Breast epithelium (tissue), 4 donors: ENCODE measurements around the gene MSL3B. TPM values are rescaled to one million over a fixed set of nuclear protein-coding genes. Genes with fewer than 3 reads are reported as not detected.

ENCODE experiments used
- DNase-seq, 2 donors: peaks; one replicate each; pipeline ENCODE4 v3.0.0-alpha.2; 2019; ENCODE audit warnings: low spot score in 2 of 2
- H3K27ac ChIP-seq, 2 donors: fragments of 200-600 bp; sonication (generic) in 1 of 2; one replicate each; pipeline ENCODE4 v1.5.1; 2016 to 2019; ENCODE audit warnings: mild to moderate bottlenecking in 1 of 2
- H3K27me3 ChIP-seq, 2 donors: fragments of 200-600 bp; sonication (generic) in 1 of 2; one replicate each; pipeline versions ENCODE4 v1.5.1 to v1.6.0; 2017 to 2019; ENCODE audit warnings: control low read depth in 1 of 2, mild to moderate bottlenecking in 1 of 2
- H3K36me3 ChIP-seq: fragments of 200-600 bp; one replicate; pipeline ENCODE4 v1.5.1; 2019
- H3K4me1 ChIP-seq, 2 donors: fragments of 200-600 bp; sonication (generic); one replicate each; pipeline ENCODE4 v1.5.1; 2016 to 2019; ENCODE audit warnings: control low read depth in 1 of 2
- H3K4me3 ChIP-seq, 3 donors: fragments of 200-600 bp; sonication (generic); 1 replicate in 2 of 3; 2 replicates in 1 of 3; pipeline ENCODE4 v1.5.1; 2016 to 2019; ENCODE audit warnings: mild to moderate bottlenecking in 3 of 3, moderate library complexity in 2 of 3
- H3K9me3 ChIP-seq, 2 donors: fragments of 200-600 bp; sonication (generic) in 1 of 2; one replicate each; pipeline ENCODE4 v1.5.1; 2016 to 2019; ENCODE audit warnings: control low read depth in 1 of 2
- POLR2A ChIP-seq: fragments of 450-650 bp; IDR thresholded peaks from one replicate; pipeline ENCODE4 v1.6.1; 2016; ENCODE audit warnings: antibody characterized with exemption, mild to moderate bottlenecking, moderate library complexity
- POLR2AphosphoS5 ChIP-seq, 3 donors: sonication (generic); formaldehyde crosslinking; IDR thresholded peaks; one replicate each; pipeline ENCODE4 v1.6.1; 2017; ENCODE audit warnings: antibody characterized with exemption in 3 of 3
- intact Hi-C: fragments of 100-400 bp; cut with DNase I; formaldehyde crosslinking; loops from one replicate; pipeline ENCODE4 v1.15.1; 2023; ENCODE audit warnings: low total_unique reads
- total RNA-seq, 3 donors: library from RNA; depleted of rRNA; stranded (reverse); fragments of >200 nt; gene quantifications; one replicate each; pipeline ENCODE4 v1.1.0, GENCODE V29; 2016
- TF ChIP-seq, protein P1 (sequence below), 3 donors: fragments of 450-650 bp; IDR thresholded peaks; one replicate each; pipeline ENCODE4 v1.5.1; 2016 to 2017; ENCODE audit warnings: antibody characterized with exemption in 3 of 3, mild to moderate bottlenecking in 3 of 3, moderate library complexity in 3 of 3

The MSL3B gene

DNA sequence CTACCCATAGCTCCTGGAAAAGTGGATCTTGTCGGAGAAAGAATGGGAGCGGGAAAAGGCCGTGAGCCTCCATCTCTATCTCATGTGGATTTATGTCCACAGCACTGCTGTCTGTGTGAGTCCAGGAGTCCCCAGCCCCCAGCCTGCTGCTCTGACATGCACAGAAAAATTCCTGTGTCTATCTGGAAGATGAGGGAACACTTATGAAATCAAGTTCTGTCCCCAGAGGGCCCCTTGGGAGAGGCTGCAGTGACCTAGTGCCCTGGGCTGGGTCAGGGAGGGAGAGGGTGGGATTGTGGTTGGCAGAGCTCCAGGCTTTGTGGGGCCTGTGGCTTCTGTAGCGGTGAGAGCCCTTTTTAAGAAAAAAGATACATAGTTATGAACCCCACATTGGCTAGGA, 51.4 kb downstream of the MSL3B start:
- Histone ChIP-seq H3K4me1 (no peaks in the 10 kb centered on the region), H3K27me3 (no peaks in the 10 kb centered on the region), H3K27ac (no peak overlapping the region), H3K36me3 (no peaks in the 10 kb centered on the region), H3K9me3 (no peaks in the 10 kb centered on the region), H3K4me3 (no peak overlapping the region)
- intact Hi-C loops: loop anchor here (5.0 kb wide), 1 partner anchor 66 kb away; no protein-coding TSS in a partner anchor
- no peak for DNase-seq
- no peak for TF ChIP-seq POLR2A
- TF ChIP-seq, protein P1, sequence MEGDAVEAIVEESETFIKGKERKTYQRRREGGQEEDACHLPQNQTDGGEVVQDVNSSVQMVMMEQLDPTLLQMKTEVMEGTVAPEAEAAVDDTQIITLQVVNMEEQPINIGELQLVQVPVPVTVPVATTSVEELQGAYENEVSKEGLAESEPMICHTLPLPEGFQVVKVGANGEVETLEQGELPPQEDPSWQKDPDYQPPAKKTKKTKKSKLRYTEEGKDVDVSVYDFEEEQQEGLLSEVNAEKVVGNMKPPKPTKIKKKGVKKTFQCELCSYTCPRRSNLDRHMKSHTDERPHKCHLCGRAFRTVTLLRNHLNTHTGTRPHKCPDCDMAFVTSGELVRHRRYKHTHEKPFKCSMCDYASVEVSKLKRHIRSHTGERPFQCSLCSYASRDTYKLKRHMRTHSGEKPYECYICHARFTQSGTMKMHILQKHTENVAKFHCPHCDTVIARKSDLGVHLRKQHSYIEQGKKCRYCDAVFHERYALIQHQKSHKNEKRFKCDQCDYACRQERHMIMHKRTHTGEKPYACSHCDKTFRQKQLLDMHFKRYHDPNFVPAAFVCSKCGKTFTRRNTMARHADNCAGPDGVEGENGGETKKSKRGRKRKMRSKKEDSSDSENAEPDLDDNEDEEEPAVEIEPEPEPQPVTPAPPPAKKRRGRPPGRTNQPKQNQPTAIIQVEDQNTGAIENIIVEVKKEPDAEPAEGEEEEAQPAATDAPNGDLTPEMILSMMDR (IDR thresholded peaks at IDR 0.05): no peak
- TF ChIP-seq POLR2AphosphoS5 (IDR thresholded peaks at IDR 0.05): no peak

DNA sequence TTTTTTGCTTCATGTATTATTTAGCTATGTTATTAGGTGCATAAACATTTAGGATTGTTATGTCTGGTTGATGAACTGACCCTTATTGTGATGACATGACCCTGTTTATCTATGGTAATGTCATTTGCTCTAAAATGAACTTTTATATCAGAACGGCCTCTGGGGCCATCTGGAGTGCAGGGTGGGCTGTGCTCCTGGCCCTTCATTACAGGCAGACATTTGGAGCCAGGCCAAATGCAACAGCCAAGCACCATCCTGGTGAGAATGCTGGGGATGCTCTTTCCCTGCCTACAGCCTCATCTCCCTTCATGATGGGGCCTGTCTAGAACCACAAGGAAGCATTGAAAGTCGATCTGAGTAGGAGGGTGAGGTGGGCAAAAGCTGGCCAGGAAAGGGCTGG, 51.9 kb downstream of the MSL3B start:
- no peaks in the 10 kb centered on the region for H3K9me3 ChIP-seq
- H3K27me3 ChIP-seq: no peaks in the 10 kb centered on the region
- H3K4me3 ChIP-seq: no peak overlapping the region
- H3K4me1 ChIP-seq: no peaks in the 10 kb centered on the region
- no peak overlapping the region for H3K27ac ChIP-seq
- TF ChIP-seq POLR2A (no peak), POLR2AphosphoS5 (IDR thresholded peaks at IDR 0.05) (no peak)
- TF ChIP-seq, protein P1 (IDR thresholded peaks at IDR 0.05): no peak
- no peaks in the 10 kb centered on the region for H3K36me3 ChIP-seq
- peak in 1 of 2 donors; percentile 12 for DNase-seq
- intact Hi-C loops: loop anchor here (5.0 kb wide), 1 partner anchor 66 kb away; no protein-coding TSS in a partner anchor

GRCh38 chr2:233815861-233816260, 52.3 kb downstream of the MSL3B start:
- Histone ChIP-seq H3K27me3 (no peaks in the 10 kb centered on the region), H3K4me1 (no peaks in the 10 kb centered on the region), H3K4me3 (no peak overlapping the region), H3K9me3 (no peaks in the 10 kb centered on the region), H3K36me3 (no peaks in the 10 kb centered on the region), H3K27ac (no peak overlapping the region)
- intact Hi-C loops: loop anchor here (5.0 kb wide), 1 partner anchor 66 kb away; no protein-coding TSS in a partner anchor
- TF ChIP-seq POLR2A: no peak
- no peak for TF ChIP-seq POLR2AphosphoS5 (IDR thresholded peaks at IDR 0.05)
- TF ChIP-seq, protein P1 (IDR thresholded peaks at IDR 0.05): no peak
- DNase-seq: no peak

Other genes starting within 250 kb of the MSL3B start
- gene UGT1A10, start 231.9 kb downstream of the MSL3B start, total RNA-seq: not detected
- not detected for gene UGT1A9, start 196.5 kb downstream of the MSL3B start, total RNA-seq
- gene UGT1A7, start 186.5 kb downstream of the MSL3B start, total RNA-seq: not detected
- not detected for gene UGT1A6, start 175.5 kb downstream of the MSL3B start, total RNA-seq
- not detected for gene UGT1A5, start 155.5 kb downstream of the MSL3B start, total RNA-seq
- gene UGT1A4, start 149.7 kb downstream of the MSL3B start, total RNA-seq: not detected
- under 1 TPM in 1 of 3 donors, not detected in 2; 0.16 TPM for gene UGT1A3, start 139.3 kb downstream of the MSL3B start, total RNA-seq
- not detected for gene UGT1A1, start 108.1 kb downstream of the MSL3B start, total RNA-seq
- not detected for gene MROH2A, start 90.1 kb downstream of the MSL3B start, total RNA-seq
- 1 to 10 TPM in 1 of 3 donors, under 1 TPM in 1, not detected in 1; 0.33 to 3.0 TPM for gene HJURP, start 13.9 kb downstream of the MSL3B start, total RNA-seq
- gene TRPM8, start 49.0 kb upstream of the MSL3B start, total RNA-seq: not detected
- not detected for gene SPP2, start 182.3 kb upstream of the MSL3B start, total RNA-seq